HG03139 (cell line): Measurements from ENCODE around the gene SARNP.

Experiments used
- ATAC-seq: cut with Tn5 transposase; IDR thresholded peaks from one replicate; pipeline ENCODE4 v1.9.1; 2021; ENCODE audit not compliant: unreplicated experiment

SARNP gene

DNA sequence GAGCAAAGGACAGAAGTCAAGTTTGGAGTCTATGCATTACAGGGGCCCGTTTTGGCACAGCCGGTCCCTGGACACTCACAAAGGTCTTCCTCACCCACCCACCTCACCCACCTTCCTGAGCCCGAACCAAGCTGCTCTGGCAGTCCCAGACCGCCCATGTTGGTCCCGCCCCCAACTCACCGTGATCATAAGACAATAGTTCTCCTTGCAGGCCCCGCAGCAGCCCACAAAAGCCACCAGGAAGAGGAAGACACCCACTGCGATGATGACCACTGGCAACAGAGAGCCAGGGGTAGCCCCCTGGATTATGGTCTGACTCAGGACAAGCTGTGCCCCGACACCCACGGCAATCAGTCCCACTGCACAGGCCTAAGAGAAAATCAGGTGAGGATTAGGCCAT is 90.6 kb downstream of the SARNP start:
- no peak for ATAC-seq

- ATAC-seq, result no peak
Observed at GRCh38 chr12:55725556-55725955, 92.0 kb downstream of the SARNP start.

- ATAC-seq, result no peak
Observed at GRCh38 chr12:55724940-55725309, 92.6 kb downstream of the SARNP start.

GRCh38 chr12:55724226-55724939 is 93.1 kb downstream of the SARNP start:
- ATAC-seq, result no peak

DNA sequence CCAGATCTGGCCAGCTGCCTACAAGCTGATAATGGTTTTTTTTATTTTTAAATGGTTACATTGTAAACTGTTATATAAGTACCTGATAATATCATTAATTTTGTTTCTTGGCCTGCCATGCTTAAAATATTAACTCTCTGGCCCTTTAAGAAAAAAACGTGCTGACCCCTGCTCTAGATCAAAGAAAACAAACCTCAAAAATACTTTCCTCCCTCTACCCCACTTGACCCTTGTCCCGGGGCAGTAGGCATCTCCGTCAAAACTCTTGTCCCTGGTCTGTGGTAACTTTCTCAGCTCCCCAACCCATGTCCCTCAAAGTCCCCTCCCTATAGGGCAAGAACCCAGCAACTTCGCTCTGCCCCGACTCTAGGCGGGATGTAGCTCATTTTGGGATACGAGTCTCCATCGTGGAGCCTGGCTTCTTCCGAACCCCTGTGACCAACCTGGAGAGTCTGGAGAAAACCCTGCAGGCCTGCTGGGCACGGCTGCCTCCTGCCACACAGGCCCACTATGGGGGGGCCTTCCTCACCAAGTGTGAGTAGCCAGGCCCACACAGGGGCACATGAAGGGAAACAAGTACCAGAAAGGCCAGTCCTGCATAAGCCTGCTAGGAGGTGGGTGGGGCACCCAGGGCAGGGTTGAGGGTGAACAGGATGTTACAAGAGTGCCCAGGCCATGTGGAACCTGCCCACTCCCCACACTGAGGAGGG is 93.9 kb downstream of the SARNP start:
- no peak for ATAC-seq

- no peak for ATAC-seq
Observed at GRCh38 chr12:55722948-55723347, 94.6 kb downstream of the SARNP start.

GRCh38 chr12:55721601-55722213 is 95.8 kb downstream of the SARNP start:
- no peak for ATAC-seq

DNA sequence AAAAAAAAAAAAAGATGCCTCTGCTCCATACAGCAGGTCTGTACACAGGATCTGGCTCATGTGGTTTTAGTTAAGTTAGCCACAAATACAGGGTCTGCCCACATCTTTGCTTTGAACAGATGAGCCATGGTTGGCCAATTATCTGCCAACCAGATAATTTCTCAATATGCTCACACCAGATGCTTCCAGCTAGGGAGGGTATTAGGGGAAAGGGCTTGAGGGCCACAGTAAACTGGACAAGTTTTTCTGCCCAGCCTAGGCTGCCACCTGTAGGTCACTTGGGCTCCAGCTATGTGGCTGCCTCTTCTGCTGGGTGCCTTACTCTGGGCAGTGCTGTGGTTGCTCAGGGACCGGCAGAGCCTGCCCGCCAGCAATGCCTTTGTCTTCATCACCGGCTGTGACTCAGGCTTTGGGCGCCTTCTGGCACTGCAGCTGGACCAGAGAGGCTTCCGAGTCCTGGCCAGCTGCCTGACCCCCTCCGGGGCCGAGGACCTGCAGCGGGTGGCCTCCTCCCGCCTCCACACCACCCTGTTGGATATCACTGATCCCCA is 96.6 kb downstream of the SARNP start:
- ATAC-seq, result no peak

DNA sequence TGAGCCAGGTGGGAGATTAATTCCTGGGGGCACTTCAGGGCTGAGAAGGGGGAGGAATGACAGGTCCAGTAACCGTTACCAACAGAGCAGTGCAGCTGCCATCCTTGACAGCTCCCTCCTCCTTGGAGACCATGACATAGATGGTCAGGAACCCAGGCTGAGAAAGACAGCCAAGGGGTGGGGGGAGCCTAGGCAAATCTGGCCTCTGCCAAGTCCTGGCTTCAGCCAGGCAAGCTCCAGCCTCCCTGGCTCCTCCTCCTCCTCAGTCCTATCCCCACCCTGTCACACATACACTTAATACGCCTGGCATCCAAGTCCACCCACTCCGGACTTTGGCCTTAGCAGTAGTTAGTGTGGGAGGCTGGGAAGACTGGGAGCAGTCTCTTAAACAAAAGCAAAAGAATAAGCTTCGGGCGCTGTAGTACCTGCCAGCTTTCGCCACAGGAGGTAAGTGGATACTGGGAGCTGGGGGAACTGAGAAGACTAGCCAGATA is 97.4 kb downstream of the SARNP start, which contains the start of gene RDH5:
RDH5 (plus strand) TSS at position 323 of the 494 bp plus-strand sequence. CDS start 792 bp downstream, outside the sequence.
- no peak for ATAC-seq

DNA sequence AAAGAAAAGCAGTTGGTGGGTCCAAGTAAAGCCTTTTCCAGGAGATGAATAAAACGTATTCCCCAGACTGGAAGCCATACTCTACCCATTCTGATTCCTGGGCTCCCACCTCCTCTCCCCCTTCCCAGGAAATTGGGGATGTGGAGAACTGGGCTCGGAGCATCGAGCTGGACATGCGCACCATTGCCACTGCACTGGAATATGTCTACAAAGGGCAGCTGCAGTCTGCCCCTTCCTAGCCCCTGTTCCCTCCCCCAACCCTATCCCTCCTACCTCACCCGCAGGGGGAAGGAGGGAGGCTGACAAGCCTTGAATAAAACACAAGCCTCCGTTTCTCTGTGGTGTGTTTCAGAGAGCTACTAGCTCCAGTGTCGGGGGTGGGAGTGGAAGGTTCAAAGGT is 98.2 kb downstream of the SARNP start:
- no peak for ATAC-seq

- no peak for ATAC-seq
Observed at GRCh38 chr12:55718624-55719275, 98.8 kb downstream of the SARNP start.

DNA sequence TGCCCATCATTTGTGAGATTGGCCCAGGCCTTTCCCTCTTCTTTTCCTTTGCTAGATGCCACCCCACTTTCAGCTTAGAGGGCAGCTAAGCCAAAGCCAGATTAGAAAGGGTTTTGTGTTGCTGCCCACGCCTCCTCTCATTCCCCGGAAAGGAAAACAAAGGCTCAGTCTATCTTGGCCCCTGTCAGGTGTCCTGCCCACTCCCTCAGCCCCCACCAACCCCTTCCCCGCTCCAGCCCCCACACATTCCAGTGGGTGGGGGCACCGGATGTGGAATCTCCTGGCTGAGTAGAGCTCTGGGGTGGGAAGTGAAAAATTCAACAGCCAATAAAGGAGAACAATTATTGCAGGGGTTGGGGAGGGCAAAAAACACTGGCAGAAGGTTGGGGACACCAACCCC is 99.5 kb downstream of the SARNP start:
- ATAC-seq, result no peak

- ATAC-seq, result no peak
Observed at GRCh38 chr12:55717011-55718007, 100.2 kb downstream of the SARNP start.

- no peak for ATAC-seq
Observed at GRCh38 chr12:55716582-55716957, 101.0 kb downstream of the SARNP start.

DNA sequence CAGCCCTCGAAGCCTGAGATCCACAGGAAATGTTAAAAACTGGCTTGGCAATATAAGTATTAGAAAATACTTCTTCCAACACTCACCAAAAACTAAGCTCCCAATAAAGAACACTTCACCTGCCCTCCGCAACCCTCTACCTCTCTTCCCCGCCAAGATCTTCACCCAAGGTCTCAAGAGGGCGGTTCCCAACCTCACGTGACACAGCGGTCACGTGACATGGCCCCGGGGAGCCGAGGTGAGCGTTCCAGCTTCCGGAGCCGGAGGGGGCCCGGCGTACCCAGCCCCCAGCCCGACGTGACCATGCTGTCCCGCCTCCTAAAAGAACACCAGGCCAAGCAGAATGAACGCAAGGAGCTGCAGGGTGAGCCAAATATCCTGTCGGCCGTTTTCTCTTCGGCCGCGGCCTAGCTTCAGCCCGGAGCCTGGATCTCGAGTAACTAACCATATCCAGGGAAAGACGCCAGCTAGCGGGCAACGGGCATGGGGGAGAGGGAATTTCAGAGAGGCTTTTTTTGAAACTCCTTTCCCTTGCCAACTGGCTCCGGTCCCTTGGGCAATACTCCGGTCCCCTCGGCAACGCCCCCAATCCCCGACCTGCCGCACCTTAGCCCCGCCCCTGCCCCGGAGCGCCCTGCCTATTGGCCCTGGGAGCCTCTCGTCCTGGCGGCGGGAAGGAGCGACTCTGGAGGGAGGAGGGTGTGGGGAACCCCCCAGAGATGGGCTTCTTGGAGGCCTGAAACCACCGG is 101.5 kb downstream of the SARNP start, which contains the start of gene BLOC1S1:
BLOC1S1 (plus strand) TSS at position 214 of the 749 bp plus-strand sequence; CDS start at position 220, 6 bp downstream.
- peak; percentile 86 for ATAC-seq

DNA sequence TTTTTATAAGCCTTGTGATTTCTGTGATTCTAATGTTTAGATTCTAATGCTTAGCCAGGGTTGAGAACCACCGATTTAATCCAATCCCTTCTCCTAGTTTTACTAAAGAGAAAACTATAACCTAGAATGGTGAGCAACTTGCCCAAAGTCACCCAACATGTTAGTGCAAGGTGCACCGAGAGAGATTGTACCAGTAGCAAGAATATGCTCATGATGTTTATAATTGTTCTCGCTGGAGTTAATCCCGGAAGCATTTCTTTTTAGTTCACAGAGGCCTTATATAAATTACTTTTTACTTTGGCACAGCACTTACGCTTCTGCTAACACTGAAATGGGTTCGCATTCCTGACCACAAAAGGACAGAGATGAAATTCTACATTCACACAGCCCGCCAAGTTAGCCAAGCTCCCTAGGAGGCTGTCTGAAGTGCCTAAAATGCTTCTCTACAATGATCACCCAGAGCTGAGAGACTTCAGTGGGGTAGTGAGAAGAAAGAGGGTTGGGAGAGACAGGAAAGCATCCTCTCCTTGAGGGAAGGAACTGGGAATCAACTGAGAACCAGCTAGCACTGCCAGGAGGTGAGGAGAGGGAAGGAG is 102.3 kb downstream of the SARNP start:
- no peak for ATAC-seq

DNA sequence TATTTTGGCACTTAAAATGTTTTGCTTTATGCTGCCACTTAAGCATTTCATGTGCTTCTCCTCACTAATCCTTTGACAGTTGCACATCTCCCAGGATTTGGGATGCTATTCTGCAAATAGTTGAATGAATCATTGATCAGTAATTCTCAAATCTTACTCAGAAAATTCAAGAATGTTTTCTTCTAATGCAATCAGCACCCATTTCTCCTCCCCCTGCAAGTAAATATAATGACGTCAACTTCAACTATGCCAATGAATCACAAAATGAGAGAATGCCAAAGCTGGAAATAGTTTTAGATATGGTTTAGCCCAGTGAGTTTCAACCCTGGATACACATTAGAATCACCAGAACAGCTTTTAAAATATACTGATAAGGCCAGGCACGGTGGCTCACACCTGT is 103.8 kb downstream of the SARNP start:
- no peak for ATAC-seq

DNA sequence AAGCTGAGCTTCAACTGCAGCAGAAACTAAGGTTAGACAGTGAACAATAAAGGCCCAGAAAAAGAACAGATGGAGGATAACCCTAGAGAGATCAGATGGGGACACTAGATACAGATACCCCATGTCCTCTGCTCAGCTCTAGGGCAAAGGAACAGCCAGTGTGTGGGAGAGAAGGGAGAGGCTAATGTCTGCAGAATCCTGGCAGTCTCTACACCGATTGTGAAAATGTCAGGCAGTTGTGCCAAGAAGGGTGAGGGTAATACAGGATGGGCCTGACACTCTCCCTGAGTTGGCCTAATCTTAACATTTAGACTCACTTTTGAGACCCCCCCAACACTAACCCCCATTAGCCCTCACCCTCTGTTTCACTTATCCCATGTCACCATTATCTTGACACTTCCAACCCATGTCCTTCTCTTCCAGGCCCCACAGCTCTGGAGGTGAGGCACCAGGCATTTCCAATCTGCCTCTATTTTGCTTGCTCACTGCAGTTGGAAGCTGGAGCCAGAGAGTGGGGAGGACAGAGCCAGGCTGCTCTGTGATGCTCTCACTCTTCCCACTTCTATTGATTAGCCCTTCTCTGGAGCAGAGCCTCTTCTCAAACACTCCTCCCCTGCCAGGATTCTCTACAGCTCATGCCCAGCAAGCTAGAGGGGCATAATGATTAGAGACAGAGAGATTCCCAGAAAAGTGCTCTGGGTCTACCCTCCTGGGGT is 104.7 kb downstream of the SARNP start:
- ATAC-seq, result no peak
